Vagina (tissue), 2 donors: ENCODE results near the gene PLD1.

Experiments
- POLR2A ChIP-seq, 2 donors: fragments of 450-650 bp; IDR thresholded peaks; one replicate each; pipeline ENCODE4 v1.6.1; 2017; ENCODE audit warnings: antibody characterized with exemption in 2 of 2, mild to moderate bottlenecking in 2 of 2, moderate library complexity in 2 of 2
- TF ChIP-seq, protein P1 (sequence below), 3 experiments: fragments of 450-650 bp in 2 of 3; fragments of 200-600 bp in 1 of 3; sonication (generic) in 1 of 3; IDR thresholded peaks; one replicate each; pipeline ENCODE4 v1.5.1; 2017 to 2019; ENCODE audit warnings: antibody characterized with exemption in 3 of 3, mild to moderate bottlenecking in 2 of 3, moderate library complexity in 2 of 3

DNA sequence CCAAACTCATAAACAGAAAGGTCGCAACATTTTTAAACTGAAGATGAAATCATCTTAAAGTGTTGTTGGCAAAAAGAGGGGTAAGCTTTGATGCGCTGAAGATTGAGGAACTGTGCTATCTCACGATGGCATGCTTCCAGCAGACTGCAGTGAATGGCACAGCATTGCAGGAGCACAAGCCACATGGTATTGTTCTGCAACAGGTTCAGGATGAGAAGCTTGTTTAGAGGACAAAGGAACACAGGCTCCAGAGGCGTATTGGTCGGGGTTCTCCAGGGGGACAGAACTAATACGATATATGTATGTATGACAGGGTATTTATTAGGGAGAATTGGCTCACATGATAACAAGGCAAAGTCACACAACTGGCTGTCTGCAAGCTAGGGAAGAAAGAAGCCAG lies 13.8 kb upstream of the PLD1 start:
- TF ChIP-seq, protein P1, sequence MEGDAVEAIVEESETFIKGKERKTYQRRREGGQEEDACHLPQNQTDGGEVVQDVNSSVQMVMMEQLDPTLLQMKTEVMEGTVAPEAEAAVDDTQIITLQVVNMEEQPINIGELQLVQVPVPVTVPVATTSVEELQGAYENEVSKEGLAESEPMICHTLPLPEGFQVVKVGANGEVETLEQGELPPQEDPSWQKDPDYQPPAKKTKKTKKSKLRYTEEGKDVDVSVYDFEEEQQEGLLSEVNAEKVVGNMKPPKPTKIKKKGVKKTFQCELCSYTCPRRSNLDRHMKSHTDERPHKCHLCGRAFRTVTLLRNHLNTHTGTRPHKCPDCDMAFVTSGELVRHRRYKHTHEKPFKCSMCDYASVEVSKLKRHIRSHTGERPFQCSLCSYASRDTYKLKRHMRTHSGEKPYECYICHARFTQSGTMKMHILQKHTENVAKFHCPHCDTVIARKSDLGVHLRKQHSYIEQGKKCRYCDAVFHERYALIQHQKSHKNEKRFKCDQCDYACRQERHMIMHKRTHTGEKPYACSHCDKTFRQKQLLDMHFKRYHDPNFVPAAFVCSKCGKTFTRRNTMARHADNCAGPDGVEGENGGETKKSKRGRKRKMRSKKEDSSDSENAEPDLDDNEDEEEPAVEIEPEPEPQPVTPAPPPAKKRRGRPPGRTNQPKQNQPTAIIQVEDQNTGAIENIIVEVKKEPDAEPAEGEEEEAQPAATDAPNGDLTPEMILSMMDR (IDR thresholded peaks at IDR 0.05), result no peak
- no peak for TF ChIP-seq POLR2A (IDR thresholded peaks at IDR 0.05)
